Right cardiac atrium (tissue), 5 donors: Measurements from ENCODE around the gene TCEANC2. TPM values are rescaled to one million over a fixed set of nuclear protein-coding genes. Genes with fewer than 3 reads are reported as not detected.

Experiments used
- ATAC-seq, 2 donors: fragments of 200-7000 bp; cut with Tn5 transposase; one replicate each; pipeline versions ENCODE4 v1.8.0 to v1.9.1; 2020; ENCODE audit warnings: moderate library complexity in 2 of 2, mild to moderate bottlenecking in 1 of 2
- DNase-seq, 3 donors: peaks; one replicate each; pipeline ENCODE4 v3.0.0-alpha.2; 2020
- H3K27ac ChIP-seq: one replicate; pipeline ENCODE4 v1.5.1; 2013; ENCODE audit warnings: mild to moderate bottlenecking, low read length, control low read depth, moderate library complexity
- H3K27me3 ChIP-seq: one replicate; pipeline ENCODE4 v1.6.1; 2013; ENCODE audit not compliant: control insufficient read depth, insufficient read depth
- H3K4me1 ChIP-seq: one replicate; pipeline ENCODE4 v1.6.1; 2013; ENCODE audit warnings: low read length; ENCODE audit not compliant: control insufficient read depth, insufficient read depth
- H3K4me3 ChIP-seq: one replicate; pipeline ENCODE4 v1.5.1; 2013; ENCODE audit warnings: low read length, control low read depth
- H3K9me3 ChIP-seq: one replicate; pipeline ENCODE4 v1.6.1; 2013; ENCODE audit warnings: low read length; ENCODE audit not compliant: control insufficient read depth
- WGBS: extraction: QIAGEN DNeasy Blood & Tissue Kit; methylation state at CpG from one replicate; pipeline ENCODE4 v1.1.7; 2013; 5-methylcytosine and 5-hydroxymethylcytosine counted together
- intact Hi-C, 4 donors: fragments of 100-400 bp; cut with DNase I; formaldehyde crosslinking; loops; one replicate each; pipeline versions ENCODE4 v1.11.0 to v1.14.0; 2022 to 2023
- polyA plus RNA-seq: library from polyadenylated mRNA; stranded (reverse); fragments of 200-250 nt; gene quantifications from one replicate; pipeline ENCODE4 v1.2.3, GENCODE V29; 2013
- total RNA-seq, 4 donors: library from RNA; stranded (reverse); fragmentation: NEBNext Ultra II Directional; extraction: Animal tissue kit (Norgen Biotek cat#: 25700); gene quantifications; one replicate each; pipeline ENCODE4 v1.2.1, GENCODE V29; 2021
- donor health status: healthy with polysubstance abuse.
- donor health status: DM: no; HTN: yes; CAD: no.
- donor health status: DM: no; HTN: no; CAD: no.
- donor health status: DM: no; HTN: yes; CAD: no; lungs with severe emphysema.
- donor health status: DM: yes; HTN: yes; CAD: no.

TCEANC2 gene
- total and polyA plus RNA-seq, 5 donors = 3.1 to 5.7 (median 4.3) TPM

DNA sequence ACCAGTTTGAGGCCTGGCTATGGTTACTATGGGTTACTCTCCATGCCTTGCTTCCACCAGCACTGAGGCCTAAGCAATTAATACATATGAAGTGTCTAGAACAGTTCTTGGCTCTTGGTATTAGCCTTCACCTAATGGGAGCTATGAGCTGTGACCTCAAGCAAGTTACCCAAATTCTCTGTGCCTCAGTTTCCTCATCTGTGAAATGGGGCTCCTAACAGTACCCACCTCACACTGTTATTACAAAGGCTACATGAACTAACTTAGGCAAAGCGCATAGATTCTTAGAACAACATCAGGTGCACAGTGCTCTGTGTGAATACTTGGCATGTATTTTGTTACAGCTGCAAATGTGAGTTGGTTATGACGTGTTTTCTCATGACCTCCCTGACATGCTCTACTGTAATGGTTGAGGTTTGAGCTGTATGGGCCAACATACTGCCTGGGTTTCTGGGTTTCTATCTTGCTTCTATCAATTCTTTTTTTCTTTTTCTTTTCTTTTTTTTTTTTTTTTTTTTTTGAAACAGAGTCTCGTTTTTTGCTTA is 72.9 kb downstream of the TCEANC2 start:
- DNase-seq (no peak), ATAC-seq (no peak)
- H3K4me3 ChIP-seq = no peak overlapping the region
- WGBS = 92% methylated on average over 3 of the region's 3 CpGs
- no peaks in the 10 kb centered on the region for H3K4me1 ChIP-seq
- H3K27ac ChIP-seq = no peak overlapping the region
- H3K9me3 ChIP-seq = no peaks in the 10 kb centered on the region
- no peaks in the 10 kb centered on the region for H3K27me3 ChIP-seq
- intact Hi-C loops = loop anchor here in 3 of 4 donors (10.0 kb wide), 4 partner anchors 148 to 688 kb away; partner anchors contain the start of gene SSBP3 (in 1 of the 3)

GRCh38 chr1:54127594-54128300 is 74.3 kb downstream of the TCEANC2 start:
- intact Hi-C loops = loop anchor here in 3 of 4 donors (10.0 kb wide), 4 partner anchors 147 to 687 kb away; partner anchors contain the start of gene SSBP3 (in 1 of the 3)
- WGBS = 81% methylated on average over 7 of the region's 7 CpGs
- H3K4me3 ChIP-seq = no peak overlapping the region

DNA sequence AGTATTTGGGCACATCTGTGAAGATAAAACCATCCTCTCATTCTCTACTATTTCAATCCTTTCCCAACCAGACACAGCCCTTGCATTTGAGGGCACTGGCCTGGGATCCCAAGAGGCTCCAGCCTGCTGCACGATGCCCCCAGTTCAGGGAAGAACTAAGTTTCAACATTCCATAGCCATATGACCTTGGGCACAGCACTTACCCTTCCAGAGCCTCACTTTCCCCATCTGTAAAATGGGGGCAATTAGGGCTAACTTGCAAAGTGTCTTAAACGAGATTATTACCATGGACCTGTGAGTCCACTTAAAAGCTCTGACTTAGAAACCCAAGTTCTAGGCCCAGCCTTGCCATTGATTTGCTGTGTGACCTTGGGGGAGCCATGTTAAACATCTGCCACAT is 76.5 kb downstream of the TCEANC2 start:
- Histone ChIP-seq H3K9me3 (no peaks in the 10 kb centered on the region), H3K27me3 (no peaks in the 10 kb centered on the region), H3K4me3 (no peak overlapping the region), H3K27ac (no peak overlapping the region), H3K4me1 (no peaks in the 10 kb centered on the region)
- 77% methylated on average over 2 of the region's 2 CpGs for WGBS
- intact Hi-C loops = loop anchor here in 3 of 4 donors (10.0 kb wide), 4 partner anchors 145 to 685 kb away; partner anchors contain the start of gene SSBP3 (in 1 of the 3)
- no peak for DNase-seq
- ATAC-seq = no peak

More at GRCh38 chr1:54127594-54128300, 74.3 kb downstream of the TCEANC2 start:
- Histone ChIP-seq H3K27ac (no peak overlapping the region), H3K27me3 (no peaks in the 10 kb centered on the region), H3K9me3 (no peaks in the 10 kb centered on the region), H3K4me1 (no peaks in the 10 kb centered on the region)
- DNase-seq (no peak), ATAC-seq (no peak)

DNA sequence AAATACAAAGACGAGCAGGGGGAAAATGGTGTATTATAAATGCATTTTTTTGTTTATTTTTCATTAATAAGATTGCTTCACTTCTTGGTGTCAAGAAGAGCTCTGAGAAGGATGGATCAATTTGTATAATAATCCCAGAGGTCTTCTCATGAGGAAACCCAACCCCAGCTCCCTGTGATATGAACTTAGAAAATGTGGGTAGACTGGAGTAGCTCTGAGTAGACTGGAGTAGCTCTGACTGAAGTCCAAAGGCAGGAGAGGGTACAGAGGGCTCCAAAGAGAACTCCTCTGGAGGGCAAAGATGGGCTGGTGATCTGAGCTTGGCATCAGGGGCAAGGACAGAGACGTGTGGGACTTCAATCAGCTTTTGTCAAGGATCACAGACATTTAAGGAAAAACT is 78.0 kb downstream of the TCEANC2 start:
- no peaks in the 10 kb centered on the region for H3K27me3 ChIP-seq
- ATAC-seq = no peak
- intact Hi-C loops = no loop called here
- H3K4me1 ChIP-seq = no peaks in the 10 kb centered on the region
- no peak overlapping the region for H3K27ac ChIP-seq
- DNase-seq = no peak
- no peaks in the 10 kb centered on the region for H3K9me3 ChIP-seq
- no peak overlapping the region for H3K4me3 ChIP-seq
- 82% methylated on average over 2 of the region's 2 CpGs for WGBS

- intact Hi-C loops = no loop called here
- DNase-seq (no peak), ATAC-seq (no peak)
- Histone ChIP-seq H3K9me3 (no peaks in the 10 kb centered on the region), H3K4me3 (no peak overlapping the region), H3K4me1 (no peaks in the 10 kb centered on the region), H3K27me3 (no peaks in the 10 kb centered on the region), H3K27ac (no peak overlapping the region)
- 59% methylated on average over 2 of the region's 2 CpGs for WGBS
Measured at GRCh38 chr1:54132495-54132894, 79.1 kb downstream of the TCEANC2 start.

DNA sequence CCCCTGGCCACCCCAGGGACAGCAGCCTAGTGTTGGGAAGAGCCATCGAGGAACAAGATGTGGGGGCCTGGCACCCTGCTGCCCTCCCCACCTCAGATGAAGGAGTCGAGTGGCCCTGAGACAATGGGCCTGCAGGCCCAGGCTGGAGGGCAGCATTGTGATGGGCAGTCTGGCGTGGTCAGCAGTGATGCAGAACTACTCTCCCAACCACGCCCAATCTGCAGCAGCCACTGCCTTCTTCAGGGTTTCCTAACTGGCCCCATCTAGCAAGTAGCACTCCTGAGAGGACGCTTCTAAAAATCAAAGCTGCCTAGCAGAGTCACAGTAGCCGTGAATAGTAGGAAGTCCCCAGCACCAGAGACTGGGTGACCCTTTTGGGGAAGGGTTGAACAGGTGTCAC is 80.9 kb downstream of the TCEANC2 start:
- DNase-seq = no peak
- Histone ChIP-seq H3K27ac (no peak overlapping the region), H3K4me3 (no peak overlapping the region), H3K27me3 (no peaks in the 10 kb centered on the region), H3K4me1 (peaks cover 2% of the 10 kb centered on the region), H3K9me3 (no peaks in the 10 kb centered on the region)
- ATAC-seq = no peak
- intact Hi-C loops = no loop called here
- WGBS = 90% methylated on average over 6 of the region's 6 CpGs

DNA sequence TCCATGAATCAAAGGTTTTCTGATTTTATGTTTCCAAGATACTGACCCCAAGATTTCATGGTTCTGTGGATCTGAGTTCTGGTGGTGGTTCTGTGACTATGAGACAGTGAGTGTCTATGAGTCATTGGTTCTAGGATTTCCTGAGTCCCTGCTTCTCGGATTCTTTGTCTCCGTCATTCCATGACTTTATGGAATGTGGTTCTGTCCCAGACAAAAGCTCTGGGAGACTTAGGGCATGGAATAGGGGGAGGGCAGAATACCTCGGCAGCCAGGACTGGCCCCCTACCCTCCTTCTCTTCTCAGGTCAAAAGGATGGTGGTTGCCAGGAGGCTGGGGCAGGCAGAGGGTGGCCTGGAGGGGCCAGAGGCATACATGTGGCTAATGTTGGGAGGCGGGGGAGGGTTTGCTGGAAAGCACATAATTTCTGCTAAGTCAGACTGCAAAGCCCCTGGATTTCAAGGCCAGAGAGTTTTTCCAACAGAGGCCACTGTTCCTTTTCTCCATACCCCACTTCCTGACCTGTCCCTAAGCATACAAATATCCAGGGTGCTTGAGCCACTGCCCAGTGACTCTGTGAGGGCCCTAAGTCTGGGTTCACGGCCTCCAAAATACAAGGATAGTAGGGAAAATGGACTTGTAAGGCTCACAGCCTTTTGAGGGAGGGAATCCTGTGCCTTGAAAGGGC is 82.2 kb downstream of the TCEANC2 start:
- no peaks in the 10 kb centered on the region for H3K27me3 ChIP-seq
- WGBS = 68% methylated on average over 5 of the region's 5 CpGs
- ATAC-seq (no peak), DNase-seq (no peak)
- no peak overlapping the region for H3K4me3 ChIP-seq
- H3K9me3 ChIP-seq = no peaks in the 10 kb centered on the region
- no peak overlapping the region for H3K27ac ChIP-seq
- intact Hi-C loops = no loop called here
- peaks cover 2% of the 10 kb centered on the region for H3K4me1 ChIP-seq

DNA sequence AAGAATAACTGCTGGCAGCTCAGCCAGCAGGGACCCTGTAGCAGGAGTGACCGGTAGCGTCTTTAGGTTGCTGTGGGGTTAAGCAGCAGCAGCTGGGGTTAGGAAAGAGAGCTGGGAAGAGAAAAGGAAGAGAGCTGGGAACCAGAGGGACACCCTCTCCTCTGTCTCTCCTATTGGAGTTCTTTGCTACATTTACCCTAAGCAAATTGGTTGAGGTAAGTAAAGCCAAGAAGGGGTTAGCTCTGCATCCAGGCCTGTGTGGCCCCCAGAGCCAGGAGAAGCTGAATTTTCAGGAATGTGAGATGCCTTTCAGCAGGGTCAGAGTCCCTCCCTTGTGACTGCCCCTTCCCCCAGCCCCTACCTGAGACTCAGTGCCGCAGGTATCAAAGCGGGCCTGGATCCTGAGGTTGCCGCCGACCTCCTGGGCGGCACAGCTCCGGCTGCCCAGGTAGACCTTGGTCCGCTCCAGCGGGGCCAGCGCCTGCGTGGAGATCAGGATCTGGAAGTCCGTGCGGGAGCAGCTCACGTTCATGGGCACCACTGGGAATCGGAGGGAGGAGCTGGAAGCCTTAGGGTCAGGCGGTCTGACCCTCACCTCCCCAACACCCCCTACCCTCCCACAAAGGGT is 83.0 kb downstream of the TCEANC2 start:
- Histone ChIP-seq H3K27me3 (no peaks in the 10 kb centered on the region), H3K4me1 (peaks cover 2% of the 10 kb centered on the region), H3K9me3 (no peaks in the 10 kb centered on the region), H3K27ac (no peak overlapping the region), H3K4me3 (no peak overlapping the region)
- no peak for ATAC-seq
- no peak for DNase-seq
- 94% methylated on average over 17 of the region's 17 CpGs for WGBS
- intact Hi-C loops = no loop called here

- Histone ChIP-seq H3K27ac (no peak overlapping the region), H3K9me3 (no peaks in the 10 kb centered on the region), H3K4me1 (peaks cover 2% of the 10 kb centered on the region), H3K4me3 (no peak overlapping the region), H3K27me3 (no peaks in the 10 kb centered on the region)
- DNase-seq (no peak), ATAC-seq (no peak)
- 76% methylated on average over 7 of the region's 7 CpGs for WGBS
- intact Hi-C loops = no loop called here
Measured at GRCh38 chr1:54136963-54137533, 83.6 kb downstream of the TCEANC2 start.

- Histone ChIP-seq H3K27ac (no peak overlapping the region), H3K27me3 (no peaks in the 10 kb centered on the region), H3K4me3 (no peak overlapping the region), H3K4me1 (peaks cover 2% of the 10 kb centered on the region), H3K9me3 (no peaks in the 10 kb centered on the region)
- DNase-seq (no peak), ATAC-seq (peak in 1 of 2 donors; percentile 14)
- intact Hi-C loops = no loop called here
- 32% methylated on average over 10 of the region's 10 CpGs for WGBS
Measured at GRCh38 chr1:54137534-54138061, 84.2 kb downstream of the TCEANC2 start.
